HG03045 (cell line): ENCODE data around the gene PRKAG3.
"Not testable (repeated sequence)": the region's sequence is repeated elsewhere in the genome, so short reads cannot be mapped to it uniquely, and the experiment has no call there.

Source experiments
- ATAC-seq: cut with Tn5 transposase; IDR thresholded peaks from one replicate; pipeline ENCODE4 v1.9.1; 2021; ENCODE audit warnings: mild to moderate bottlenecking, moderate library complexity; ENCODE audit not compliant: unreplicated experiment

The PRKAG3 gene

GRCh38 chr2:218785103-218785502 is 46.5 kb downstream of the PRKAG3 start:
- no peak for ATAC-seq

- ATAC-seq = no peak
These were observed 47.9 kb downstream of the PRKAG3 start for GRCh38 chr2:218783688-218784087.

- no peak for ATAC-seq
These were observed 49.1 kb downstream of the PRKAG3 start for GRCh38 chr2:218782528-218782844.

- ATAC-seq = no peak
These were observed 49.7 kb downstream of the PRKAG3 start, which contains the start of gene CYP27A1 for GRCh38 chr2:218781691-218782527. TSS of gene CYP27A1 (plus strand) at chr2:218782147. CDS start at chr2:218782183, 36 bp downstream.

- no peak for ATAC-seq
These were observed 50.5 kb downstream of the PRKAG3 start for GRCh38 chr2:218780851-218781690.

- ATAC-seq = no peak
These were observed 51.6 kb downstream of the PRKAG3 start for GRCh38 chr2:218780046-218780445.

- no peak for ATAC-seq
These were observed 54.2 kb downstream of the PRKAG3 start for GRCh38 chr2:218777276-218777990.

- ATAC-seq = no peak
These were observed 55.1 kb downstream of the PRKAG3 start for GRCh38 chr2:218776488-218776887.

- no peak for ATAC-seq
These were observed 57.7 kb downstream of the PRKAG3 start for GRCh38 chr2:218773881-218774280.

- not testable (repeated sequence) for ATAC-seq
These were observed 58.8 kb downstream of the PRKAG3 start for GRCh38 chr2:218772759-218773158.
